Measurements from ENCODE around the gene CDH4.

The CDH4 gene

DNA sequence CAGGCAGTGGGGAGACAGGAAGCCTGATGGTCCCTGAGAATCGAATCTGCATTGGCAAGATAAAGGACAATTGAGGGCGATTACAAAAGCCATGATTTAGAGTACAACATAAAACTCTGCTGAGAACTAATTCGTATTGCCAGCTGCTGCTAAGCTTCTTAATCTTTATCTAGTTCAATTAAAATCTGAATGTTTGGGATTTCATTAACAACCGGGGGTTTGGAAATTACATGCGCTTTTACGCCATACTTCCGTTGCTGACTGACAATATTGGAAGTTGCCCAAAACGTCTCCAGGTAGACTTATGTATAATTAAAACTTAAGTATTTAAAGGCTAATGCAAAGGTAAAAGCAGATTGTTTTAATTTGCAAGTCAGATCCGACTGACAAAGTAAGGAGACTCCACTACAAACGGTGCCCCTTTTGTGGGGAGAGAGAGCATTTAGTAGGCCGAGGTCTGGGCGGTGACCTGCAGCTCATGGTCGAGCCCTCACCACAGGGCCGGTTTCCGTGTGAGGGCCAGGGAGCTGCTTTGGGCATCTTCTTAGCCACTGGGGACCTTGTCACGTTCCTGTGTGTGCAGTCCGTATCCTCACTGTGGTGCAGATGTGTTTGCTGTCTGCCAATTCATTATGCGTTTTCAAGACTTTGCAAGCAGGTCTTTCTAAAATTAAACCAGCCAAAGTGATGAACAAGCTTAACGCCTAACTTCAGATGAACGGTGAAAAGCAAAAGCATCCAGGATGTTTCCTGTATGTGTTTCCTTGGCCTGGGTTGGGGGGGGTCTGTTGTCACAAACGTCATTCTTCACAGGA, 49.9 kb downstream of the CDH4 start:
- DNase-seq (ENCODE audit: low read depth) = no peak

DNA sequence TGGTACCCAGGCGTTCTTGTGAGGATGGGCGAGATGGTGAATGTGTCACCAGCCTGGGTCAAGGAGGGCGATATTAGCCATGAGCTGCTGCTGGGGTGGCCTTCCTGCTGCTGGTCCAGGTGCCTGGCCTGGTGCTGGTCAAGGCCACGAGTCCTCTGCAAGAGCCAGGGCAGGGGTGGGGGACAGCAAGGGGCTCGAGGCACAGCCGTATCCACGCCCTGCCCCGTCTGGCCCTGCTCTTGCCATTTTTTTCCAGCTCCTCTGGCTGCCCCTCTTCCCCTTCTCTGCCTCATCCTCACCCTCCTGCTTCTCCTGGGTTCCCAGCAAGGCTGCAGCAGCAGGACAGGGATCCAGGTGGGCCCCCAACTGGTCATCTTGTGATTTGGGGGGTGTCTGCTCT, 51.2 kb downstream of the CDH4 start:
- no peak for DNase-seq (ENCODE audit: low read depth)

DNA sequence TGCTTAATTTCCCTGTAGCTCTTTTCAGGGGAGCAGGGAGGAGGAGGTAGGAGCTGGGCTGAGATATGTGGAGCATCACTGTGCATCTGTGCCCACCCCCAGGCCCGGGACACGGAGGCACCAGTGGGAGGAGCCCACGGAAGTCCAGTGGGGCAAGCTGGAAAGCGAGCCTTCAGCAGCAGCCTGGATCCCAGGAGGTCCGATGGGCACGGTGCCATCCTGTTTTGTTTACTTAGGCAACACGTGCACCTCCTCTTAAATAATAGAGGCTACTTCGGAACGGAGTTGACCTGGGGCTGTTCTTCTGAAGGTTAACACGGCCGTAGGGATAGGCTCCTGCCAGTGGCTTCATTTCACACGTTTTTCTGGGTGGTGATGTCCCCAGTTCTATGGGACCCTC, 51.6 kb downstream of the CDH4 start:
- DNase-seq (ENCODE audit: low read depth) = no peak

DNA sequence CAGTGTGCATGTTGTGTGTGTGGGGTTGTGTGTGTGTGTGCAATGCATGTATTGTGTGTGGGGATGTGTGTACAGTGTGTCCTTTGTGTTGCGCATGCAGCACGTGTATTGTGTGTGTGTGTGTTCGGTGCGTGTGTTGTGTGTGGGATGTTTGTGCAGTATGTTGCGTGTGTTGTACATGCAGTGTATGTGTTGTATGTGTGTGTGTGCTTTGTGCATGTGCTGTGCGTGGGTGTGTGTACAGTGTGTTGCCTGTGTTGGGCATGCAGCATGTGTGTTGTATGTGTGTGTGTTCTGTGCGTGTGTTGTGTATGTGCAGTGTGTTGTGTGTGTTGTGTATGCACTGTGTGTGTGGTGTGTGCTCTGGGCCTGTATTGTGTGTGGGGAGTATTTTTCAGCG, 52.7 kb downstream of the CDH4 start:
- DNase-seq (ENCODE audit: low read depth) = no peak

DNA sequence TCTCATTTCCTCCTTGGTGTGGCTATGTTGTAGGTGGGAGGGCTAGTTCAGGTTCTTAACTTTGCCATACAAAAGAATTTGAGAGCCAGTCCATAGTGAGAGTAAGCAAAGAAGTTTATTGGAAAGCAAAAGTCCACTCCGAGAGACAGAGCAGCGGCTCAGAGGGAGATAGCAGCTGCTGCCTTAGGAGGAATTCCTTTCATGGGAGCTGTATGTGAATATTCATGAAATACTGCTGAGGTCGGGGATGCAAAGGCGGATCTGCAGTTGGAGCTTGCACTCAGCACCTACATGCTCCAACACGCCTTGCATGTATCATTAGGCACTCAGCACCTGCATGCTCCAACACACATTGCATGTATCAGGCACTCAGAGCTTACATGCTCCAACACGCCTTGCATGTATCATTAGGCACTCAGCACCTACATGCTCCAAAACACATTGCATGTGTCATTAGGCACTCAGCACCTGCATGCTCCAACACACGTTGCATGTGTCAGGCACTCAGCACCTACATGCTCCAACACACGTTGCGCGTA, 54.9 kb downstream of the CDH4 start:
- no peak for DNase-seq (ENCODE audit: low read depth)

DNA sequence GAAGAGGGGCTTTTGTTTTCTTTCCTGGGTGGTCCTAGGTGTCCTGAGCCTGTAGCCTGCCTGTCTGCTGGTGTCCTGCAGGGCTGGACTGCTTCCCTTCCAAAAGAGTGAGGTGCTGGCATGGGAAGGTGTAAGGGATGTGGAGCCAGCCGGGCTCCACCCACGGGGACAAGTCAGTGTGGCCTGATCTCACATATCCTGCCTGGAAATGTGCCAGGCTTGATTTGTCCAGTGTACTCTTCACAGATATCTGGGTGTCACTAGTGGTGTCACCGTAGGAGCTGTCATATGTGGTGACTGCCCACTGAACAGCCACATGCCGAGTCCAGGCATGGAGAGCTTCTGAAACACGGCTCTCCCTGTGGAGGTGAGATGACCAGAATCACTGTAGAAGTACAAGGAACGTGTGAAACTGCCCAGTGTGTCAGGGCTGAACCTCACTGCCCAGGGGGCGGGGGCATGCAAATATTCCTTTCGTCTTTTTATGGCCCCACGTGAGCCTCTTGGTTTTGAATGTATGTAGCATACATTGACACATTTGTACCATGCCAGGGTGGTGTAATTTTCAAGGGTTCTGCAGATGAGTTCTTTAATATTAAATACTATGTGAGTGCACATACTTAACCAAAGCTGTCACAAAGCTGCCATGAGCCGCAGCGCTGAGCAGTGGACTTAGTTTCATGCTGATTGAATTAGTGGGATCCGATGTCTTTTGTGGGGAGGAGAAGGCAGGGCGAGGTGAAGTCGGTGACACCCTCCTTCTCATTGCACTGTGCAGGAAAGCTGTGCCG, 55.8 kb downstream of the CDH4 start:
- DNase-seq (ENCODE audit: low read depth) = no peak

DNA sequence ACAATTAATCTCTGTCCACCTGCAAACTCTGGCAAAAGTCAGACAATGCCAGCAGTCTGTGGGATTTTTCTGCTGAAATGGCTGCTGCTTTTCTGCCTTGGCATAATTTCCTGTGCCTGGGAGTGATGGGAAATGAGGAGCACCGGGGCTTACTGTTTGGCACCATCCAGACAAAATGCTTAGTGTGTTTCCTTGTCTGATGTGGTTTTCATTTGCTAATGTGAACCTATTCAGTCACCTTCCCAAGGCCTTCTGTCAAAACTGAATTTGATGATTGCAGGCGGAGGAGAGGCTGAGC, 56.4 kb downstream of the CDH4 start:
- no peak for DNase-seq (ENCODE audit: low read depth)

DNA sequence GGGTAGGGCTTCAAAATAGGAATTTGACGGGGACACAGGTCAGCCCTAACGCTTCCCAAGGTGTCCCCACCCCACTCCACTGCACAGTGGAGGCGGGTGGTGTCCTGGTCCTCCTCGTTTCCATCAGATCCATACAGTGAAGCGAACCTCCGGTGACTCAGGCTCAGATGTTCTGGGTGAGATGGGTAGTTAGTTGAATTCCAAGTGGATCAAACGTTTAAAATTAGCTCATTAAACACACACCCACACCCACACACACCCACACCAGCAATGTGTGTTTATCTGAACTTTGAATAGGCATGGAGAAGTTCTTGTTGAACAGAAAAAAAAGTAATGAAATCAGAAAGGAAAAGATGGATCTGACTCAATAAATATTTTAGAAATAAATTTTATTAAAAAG, 58.9 kb downstream of the CDH4 start:
- no peak for DNase-seq (ENCODE audit: low read depth)

DNA sequence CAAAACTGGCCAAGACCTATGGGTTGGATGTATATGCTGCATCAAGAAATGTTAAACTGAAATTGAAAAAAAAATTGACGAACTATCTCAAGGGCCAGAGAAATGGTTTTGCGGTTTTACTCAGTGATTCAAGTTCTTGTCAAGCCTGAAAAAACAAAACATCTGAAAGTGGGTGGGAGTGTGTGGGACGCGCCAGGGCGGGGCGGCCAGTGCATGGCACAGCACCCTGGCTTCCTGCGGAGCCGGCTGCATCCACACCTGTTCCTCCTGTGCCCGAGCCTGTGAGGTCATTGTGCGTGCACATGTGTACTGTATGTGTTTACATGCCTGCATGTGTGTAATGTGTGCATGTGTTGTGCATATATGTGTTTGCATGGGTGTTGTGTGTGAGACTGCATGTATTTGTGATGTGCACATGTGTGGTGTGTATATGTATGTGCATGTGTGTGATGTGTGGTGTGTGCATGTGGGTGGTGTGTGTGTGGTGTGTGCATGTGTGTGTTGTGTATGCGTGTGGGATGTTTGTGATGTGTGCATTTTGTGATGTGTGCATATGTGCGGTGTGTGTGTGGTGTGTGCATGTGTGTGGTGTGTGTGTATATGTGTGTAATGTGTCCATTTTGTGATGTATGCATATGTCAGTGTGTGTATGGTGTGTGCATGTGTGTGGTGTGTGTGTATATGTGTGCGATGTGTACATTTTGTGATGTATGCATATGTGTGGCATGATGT, 59.8 kb downstream of the CDH4 start:
- DNase-seq (ENCODE audit: low read depth) = no peak

DNA sequence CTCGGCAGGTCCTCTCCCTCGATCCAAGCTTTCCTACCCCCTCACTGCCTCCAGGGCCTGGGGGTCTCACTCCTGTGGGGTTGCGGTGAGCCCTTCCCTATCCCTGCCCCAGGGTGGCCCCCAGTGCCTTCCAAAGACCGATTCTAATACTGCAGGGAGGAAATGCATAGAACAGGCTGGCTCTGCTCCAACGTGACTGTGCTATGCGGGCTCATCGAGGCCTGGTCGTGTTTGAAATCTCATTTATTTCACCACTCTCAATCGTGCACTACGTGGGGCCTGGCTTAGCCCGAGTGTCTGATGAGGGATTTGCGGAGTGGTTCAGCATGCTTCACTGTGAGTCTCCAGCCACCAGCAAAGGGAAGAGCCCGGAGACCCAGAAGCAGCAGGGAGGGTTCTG, 60.9 kb downstream of the CDH4 start:
- no peak for DNase-seq (ENCODE audit: low read depth)

DNA sequence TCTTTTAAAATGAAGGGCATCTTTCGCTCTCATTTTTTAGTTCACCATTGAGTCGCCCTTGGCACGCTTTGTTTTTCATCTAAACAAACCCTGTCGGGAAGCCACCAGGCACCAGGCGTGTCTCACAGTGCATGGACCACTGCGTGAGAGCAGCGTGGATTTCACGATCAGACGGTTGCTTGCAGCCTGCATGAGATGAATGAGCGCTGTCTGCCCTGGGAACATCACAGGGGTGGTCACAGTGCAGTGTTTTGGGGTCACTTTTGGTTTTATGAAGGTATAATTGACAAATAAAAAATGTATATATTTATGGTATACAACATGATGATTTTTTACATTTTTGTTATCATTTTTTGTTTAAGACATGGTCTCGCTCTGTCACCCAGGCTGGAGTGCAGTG, 61.3 kb downstream of the CDH4 start:
- no peak for DNase-seq (ENCODE audit: low read depth)

DNA sequence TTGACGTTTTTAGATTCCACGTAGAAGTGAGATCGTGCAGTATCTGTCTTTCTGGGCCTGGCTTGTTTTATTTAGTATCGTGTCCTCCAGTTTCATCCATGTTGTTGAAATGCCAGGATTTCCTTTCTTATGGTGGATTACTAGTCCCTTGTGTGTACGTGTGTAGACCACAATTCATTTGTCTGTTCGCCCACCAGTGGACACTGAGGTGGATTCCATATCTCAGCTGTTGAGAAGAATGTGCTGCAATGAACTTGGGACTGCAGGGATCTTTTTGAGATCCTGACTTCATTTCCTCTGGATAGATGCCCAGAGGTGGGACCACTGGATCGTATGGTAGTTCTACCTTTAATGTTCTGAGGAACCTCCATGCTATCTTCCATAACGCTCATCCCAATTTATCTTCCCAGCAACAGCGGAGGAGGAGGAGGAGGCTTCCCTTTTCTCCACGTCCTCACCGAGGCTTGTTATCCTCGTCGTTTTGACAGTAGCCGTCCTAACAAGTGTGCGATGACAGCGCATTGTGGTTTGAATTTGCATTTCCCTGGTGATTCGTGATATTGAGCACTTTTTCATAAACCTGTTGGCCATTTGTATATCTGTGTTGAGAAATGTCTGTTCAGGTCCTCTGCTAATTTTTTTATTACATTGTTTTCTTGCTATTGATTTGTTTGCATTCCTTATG, 62.4 kb downstream of the CDH4 start:
- DNase-seq (ENCODE audit: low read depth) = no peak

DNA sequence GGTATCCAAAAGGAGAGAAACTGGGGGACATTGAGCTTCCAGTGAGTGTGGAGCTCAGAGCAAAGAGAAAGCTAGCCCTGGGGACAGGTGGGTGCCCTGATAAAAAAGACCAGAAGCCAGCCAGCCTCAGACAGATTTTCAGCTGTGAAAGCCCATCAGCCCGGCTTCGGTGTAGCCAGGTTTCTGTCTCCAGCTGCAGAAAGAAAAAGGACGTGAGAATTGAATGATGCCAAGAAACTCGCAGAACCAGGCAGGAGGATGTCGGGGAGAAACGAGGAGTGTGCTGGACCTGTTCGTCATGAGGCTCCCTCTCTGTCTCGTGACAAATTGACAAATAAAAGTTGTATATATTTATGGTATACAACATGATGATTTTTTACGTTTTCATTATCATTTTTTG, 63.3 kb downstream of the CDH4 start:
- DNase-seq (ENCODE audit: low read depth) = no peak

DNA sequence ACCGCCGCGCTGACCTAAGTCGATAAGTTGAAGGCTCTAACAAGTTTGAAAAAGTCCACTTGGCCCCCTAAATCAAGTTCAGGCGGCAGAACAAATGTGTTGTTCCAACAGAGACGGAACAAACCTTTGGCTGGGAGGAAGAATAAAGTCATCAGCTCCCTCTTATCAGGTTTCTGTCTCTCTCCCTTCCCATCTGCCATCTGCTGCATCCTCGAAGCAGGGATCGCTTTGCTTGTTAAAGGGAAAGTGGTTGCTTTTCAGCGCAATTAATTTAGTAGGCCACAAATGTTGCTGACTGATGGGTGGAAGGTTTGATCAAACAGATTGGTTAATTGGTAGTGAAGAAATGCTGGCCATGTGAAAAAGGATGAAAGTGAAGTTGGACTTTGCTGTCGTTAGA, 64.3 kb downstream of the CDH4 start:
- no peak for DNase-seq (ENCODE audit: low read depth)

DNA sequence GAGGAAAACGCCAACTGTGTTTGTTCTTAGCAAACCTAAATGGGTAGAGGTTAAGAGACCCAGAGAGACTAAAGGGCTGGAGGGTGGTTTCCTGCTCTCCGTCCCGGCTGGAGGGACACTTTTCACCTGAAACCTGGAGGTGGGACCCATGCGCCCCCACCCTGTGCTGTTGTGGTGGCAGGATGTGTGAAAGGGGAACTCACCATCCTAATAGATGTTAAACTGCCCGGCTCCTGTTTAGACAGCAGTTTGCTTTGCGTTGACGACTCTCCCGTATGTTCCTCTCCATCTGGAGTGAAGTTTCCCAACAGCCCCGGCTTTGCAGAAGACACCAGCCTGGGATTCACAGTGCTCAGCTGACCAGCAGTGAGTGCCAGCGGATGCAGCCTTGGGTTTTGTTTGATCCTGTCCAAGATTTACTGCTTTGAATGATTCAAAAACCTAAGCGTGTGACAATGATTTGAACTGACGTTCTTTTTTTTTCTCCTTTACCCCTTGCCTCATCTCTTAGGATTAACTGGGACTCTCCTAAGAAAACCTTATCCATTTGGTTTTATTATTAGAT, 66.0 kb downstream of the CDH4 start:
- DNase-seq (ENCODE audit: low read depth) = no peak

DNA sequence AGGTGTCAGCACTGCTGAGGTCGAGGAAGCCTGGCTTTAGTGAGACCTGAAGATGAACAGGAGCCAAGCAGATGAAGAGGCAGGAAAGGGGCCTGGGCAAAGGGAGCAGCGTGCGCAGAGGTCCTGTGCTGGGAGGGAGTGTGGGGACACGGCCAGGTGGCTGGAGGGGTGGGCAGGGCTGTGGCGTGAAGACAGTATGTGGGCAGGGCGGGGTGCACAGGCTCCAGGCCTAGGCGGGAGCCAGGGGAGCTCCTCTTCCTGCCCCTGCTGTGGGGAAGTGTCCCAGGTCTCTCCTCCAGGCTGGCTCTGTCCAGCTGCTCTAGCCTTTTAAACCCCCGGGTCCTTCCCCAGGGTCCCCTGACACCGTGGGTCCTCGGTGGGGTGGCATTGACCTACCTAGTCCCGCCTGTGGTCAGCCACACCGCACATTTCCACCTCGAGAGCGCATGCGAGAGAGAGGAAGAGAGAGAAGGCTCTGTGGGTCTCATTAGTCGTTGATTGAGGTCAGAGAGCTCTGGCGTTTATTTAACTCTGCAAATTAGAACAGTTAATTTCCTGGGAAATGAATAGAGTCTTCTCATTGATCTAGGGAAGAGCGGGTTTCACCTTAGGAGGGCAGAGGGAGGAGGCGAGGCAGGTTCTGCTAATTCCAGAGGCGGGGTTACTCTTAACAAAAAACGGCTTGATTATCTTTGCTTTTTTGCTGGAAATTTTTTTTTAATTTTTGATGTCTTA, 68.8 kb downstream of the CDH4 start:
- DNase-seq (ENCODE audit: low read depth) = no peak

DNA sequence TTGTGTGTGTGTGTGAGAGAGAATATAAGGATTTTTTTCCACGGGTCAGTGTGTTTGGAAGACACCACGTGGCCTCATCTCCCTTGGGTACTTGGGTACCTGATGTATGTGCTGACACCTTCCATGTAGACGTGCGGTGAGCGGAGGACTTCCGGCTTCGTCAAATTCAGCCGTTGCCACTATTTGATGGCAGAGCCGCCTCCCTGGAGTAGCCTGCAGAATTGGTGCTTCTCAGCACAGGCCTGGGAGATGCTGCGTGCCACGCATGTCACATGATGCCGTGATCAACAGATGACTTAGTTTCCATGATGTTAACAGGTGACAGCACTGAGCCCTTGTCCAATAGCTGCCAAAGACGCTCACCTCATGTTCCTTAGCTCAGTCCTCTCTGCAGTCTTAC, 69.4 kb downstream of the CDH4 start:
- no peak for DNase-seq (ENCODE audit: low read depth)

DNA sequence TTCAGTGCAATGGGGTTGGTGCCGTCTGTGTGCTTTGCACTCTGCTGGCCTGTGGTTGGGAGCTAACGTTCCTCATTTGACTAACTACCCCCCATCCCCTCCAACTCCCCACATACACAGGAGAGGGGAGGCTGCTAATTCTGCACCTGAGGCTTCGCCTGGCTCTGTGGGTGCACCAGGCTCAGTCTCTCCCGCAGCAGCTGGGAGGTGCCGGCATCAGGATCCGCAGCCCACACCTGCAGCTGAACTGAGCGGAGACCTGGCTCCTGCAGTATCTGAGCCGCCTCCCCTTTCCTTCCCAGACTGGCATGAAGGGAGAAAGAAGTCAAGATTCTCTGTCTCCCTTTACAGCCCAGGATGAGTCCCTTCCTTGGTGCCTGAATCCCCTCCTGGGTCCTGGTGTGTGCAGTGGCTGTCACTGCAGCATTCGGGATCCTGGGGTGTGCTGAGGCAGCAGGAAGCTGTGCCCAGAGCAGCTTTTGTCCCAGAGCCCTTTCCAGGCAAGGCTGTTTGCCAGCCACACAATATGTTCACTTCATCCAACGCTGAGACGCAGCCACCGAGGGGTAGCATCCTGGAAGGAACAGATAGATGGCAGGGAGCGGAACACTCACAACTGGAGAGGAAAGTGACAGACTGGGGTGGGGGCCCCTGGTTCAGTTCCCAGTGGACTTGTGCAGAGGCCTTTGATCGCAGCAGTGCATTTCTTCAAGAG, 70.2 kb downstream of the CDH4 start:
- no peak for DNase-seq (ENCODE audit: low read depth)

DNA sequence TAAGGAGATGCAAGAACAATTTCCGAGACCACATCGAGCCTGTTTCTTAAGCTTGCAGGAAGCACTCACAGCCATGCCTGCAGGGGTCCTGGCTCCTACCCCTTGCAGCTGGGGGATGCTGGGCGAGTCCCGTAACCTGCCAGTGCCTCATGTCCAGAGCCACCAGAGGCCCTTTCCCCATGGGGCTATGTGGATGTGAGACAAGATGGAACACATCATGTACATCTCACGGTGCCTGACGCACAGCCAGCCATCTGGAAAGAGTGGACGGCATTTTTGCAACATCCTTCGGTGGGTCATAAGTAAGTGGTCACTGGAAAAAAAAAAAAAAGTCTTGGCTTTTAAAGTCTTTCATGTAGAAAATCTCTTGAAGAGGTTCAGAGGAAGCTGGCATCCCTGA, 72.8 kb downstream of the CDH4 start:
- no peak for DNase-seq (ENCODE audit: low read depth)

DNA sequence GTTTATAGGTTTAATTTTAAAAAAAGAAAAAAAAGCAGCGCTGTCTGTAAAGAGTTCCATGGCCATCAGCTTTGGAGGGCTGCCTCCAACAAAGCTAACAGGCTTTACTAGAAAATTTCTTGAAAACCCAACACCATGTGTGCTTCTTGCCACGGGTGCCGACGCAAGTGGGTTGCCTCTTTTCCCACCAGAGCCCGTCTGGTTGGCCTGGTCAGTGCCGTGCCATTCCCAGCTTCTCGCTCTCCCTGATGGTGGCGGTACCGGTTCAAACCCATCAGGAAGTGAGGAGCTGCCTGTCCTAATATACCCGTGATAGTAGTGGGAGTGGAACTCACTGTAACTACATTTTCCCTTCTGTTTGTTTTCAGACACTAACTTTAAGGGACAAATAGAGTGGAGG, 73.7 kb downstream of the CDH4 start:
- no peak for DNase-seq (ENCODE audit: low read depth)
